ENCODE measurements around the gene GCG. TPM values are rescaled to one million over a fixed set of nuclear protein-coding genes. Genes with fewer than 3 reads are reported as not detected.
A peak's percentile ranks its signal among the peaks of the same experiment; 100 is the strongest.

GCG gene
- total and polyA plus RNA-seq, 2 experiments from 2014 or later: not detected

GRCh38 chr2:162153608-162154224, 1.7 kb upstream of the GCG start:
- DNase-seq (ENCODE audit: low read depth in 1 of 2, low spot score in 1 of 2): peak; percentile 64 to 73
- Histone ChIP-seq H3K36me3 (no peaks in the 10 kb centered on the region), H3K27ac (no peak overlapping the region), H3K27me3 (no peaks in the 10 kb centered on the region), H3K4me1 (ENCODE audit: low read depth) (no peaks in the 10 kb centered on the region), H3K4me3 (no peak overlapping the region), H3K9me3 (ENCODE audit: low read depth) (no peaks in the 10 kb centered on the region)
- peak; percentile 61 for TF ChIP-seq CTCF (IDR thresholded peaks at IDR 0.05; ENCODE audit: low read depth, low read length)

GRCh38 chr2:162149940-162150339, 2.1 kb downstream of the GCG start:
- no peak overlapping the region for H3K27ac ChIP-seq
- H3K27me3 ChIP-seq: no peaks in the 10 kb centered on the region
- DNase-seq (ENCODE audit: low read depth in 1 of 2, low spot score in 1 of 2): no peak
- H3K4me1 ChIP-seq (ENCODE audit: low read depth): no peaks in the 10 kb centered on the region
- no peaks in the 10 kb centered on the region for H3K36me3 ChIP-seq
- H3K4me3 ChIP-seq: no peak overlapping the region
- H3K9me3 ChIP-seq (ENCODE audit: low read depth): no peaks in the 10 kb centered on the region
- no peak for TF ChIP-seq CTCF (IDR thresholded peaks at IDR 0.05; ENCODE audit: low read depth, low read length)

- TF ChIP-seq CTCF (IDR thresholded peaks at IDR 0.05; ENCODE audit: low read depth, low read length): no peak
- Histone ChIP-seq H3K9me3 (ENCODE audit: low read depth) (no peaks in the 10 kb centered on the region), H3K36me3 (no peaks in the 10 kb centered on the region), H3K27ac (no peak overlapping the region), H3K4me3 (no peak overlapping the region), H3K27me3 (no peaks in the 10 kb centered on the region), H3K4me1 (ENCODE audit: low read depth) (no peaks in the 10 kb centered on the region)
- no peak for DNase-seq (ENCODE audit: low read depth in 1 of 2, low spot score in 1 of 2)
These were observed 2.6 kb downstream of the GCG start for GRCh38 chr2:162149466-162149865.

GRCh38 chr2:162148956-162149355, 3.1 kb downstream of the GCG start:
- no peak for DNase-seq (ENCODE audit: low read depth in 1 of 2, low spot score in 1 of 2)
- H3K36me3 ChIP-seq: no peaks in the 10 kb centered on the region
- H3K4me3 ChIP-seq: no peak overlapping the region
- H3K9me3 ChIP-seq (ENCODE audit: low read depth): no peaks in the 10 kb centered on the region
- H3K27ac ChIP-seq: no peak overlapping the region
- H3K27me3 ChIP-seq: no peaks in the 10 kb centered on the region
- no peaks in the 10 kb centered on the region for H3K4me1 ChIP-seq (ENCODE audit: low read depth)
- no peak for TF ChIP-seq CTCF (IDR thresholded peaks at IDR 0.05; ENCODE audit: low read depth, low read length)

- TF ChIP-seq CTCF (IDR thresholded peaks at IDR 0.05; ENCODE audit: low read depth, low read length): no peak
- no peak overlapping the region for H3K4me3 ChIP-seq
- H3K27me3 ChIP-seq: no peaks in the 10 kb centered on the region
- H3K4me1 ChIP-seq (ENCODE audit: low read depth): no peaks in the 10 kb centered on the region
- H3K9me3 ChIP-seq (ENCODE audit: low read depth): no peaks in the 10 kb centered on the region
- H3K36me3 ChIP-seq: no peaks in the 10 kb centered on the region
- no peak overlapping the region for H3K27ac ChIP-seq
- no peak for DNase-seq (ENCODE audit: low read depth in 1 of 2, low spot score in 1 of 2)
These were observed 8.1 kb downstream of the GCG start for GRCh38 chr2:162143969-162144368.

Measured in cardiac muscle cell (in vitro differentiated cells and primary cell).